Stomach (tissue), 4 donors: Measurements from ENCODE around the gene ZNF385D.

ENCODE experiments used
- POLR2A ChIP-seq, 4 donors: fragments of 450-650 bp; IDR thresholded peaks; one replicate each; pipeline ENCODE4 v1.6.1; 2016; ENCODE audit warnings: antibody characterized with exemption in 4 of 4, control low read depth in 2 of 4, mild to moderate bottlenecking in 1 of 4, moderate library complexity in 1 of 4
- TF ChIP-seq, protein P1 (sequence below), 7 experiments: fragments of 450-650 bp in 4 of 7; fragments of 200-600 bp in 3 of 7; sonication (generic) in 3 of 7; IDR thresholded peaks; one replicate each; pipeline ENCODE4 v1.5.1; 2016 to 2019; ENCODE audit warnings: antibody characterized with exemption in 7 of 7, control low read depth in 2 of 7, mild to moderate bottlenecking in 1 of 7

DNA sequence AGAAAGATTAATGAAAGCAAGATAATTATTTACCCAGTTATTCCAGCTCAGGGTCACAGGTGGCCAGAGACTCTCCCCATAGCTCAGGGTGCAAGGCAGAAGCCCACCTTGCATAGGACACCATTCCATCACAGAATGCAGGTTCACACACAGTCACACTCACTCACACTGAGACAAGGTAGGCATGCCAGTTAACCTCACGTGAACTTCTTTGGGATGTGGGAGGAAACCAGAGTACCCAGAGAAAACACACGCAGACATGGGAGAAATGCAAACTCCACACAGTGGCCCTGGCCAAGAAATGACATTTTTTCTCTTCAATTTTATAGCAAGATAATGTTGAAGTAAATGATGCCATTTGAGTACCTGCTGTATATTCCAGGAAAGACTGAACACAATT is 106.7 kb downstream of the ZNF385D start:
- TF ChIP-seq, protein P1, sequence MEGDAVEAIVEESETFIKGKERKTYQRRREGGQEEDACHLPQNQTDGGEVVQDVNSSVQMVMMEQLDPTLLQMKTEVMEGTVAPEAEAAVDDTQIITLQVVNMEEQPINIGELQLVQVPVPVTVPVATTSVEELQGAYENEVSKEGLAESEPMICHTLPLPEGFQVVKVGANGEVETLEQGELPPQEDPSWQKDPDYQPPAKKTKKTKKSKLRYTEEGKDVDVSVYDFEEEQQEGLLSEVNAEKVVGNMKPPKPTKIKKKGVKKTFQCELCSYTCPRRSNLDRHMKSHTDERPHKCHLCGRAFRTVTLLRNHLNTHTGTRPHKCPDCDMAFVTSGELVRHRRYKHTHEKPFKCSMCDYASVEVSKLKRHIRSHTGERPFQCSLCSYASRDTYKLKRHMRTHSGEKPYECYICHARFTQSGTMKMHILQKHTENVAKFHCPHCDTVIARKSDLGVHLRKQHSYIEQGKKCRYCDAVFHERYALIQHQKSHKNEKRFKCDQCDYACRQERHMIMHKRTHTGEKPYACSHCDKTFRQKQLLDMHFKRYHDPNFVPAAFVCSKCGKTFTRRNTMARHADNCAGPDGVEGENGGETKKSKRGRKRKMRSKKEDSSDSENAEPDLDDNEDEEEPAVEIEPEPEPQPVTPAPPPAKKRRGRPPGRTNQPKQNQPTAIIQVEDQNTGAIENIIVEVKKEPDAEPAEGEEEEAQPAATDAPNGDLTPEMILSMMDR (IDR thresholded peaks at IDR 0.05): no peak
- TF ChIP-seq POLR2A (IDR thresholded peaks at IDR 0.05): no peak
